UCSD-AML1 (cell line): ENCODE results near the gene FBXL4.

Experiments
- DNase-seq: peaks from one replicate; lab custom pipeline; 2025; ENCODE audit not compliant: unreplicated experiment; lab: John Stamatoyannopoulos, UW

The FBXL4 gene

GRCh38 chr6:98827295-98828159 is 120.2 kb downstream of the FBXL4 start:
- no peak for DNase-seq

- no peak for DNase-seq
These were observed 122.0 kb downstream of the FBXL4 start for GRCh38 chr6:98825600-98826230.

GRCh38 chr6:98824902-98825599 is 122.7 kb downstream of the FBXL4 start:
- DNase-seq, result no peak

GRCh38 chr6:98824162-98824901 is 123.4 kb downstream of the FBXL4 start:
- DNase-seq, result no peak

GRCh38 chr6:98823428-98824161 is 124.2 kb downstream of the FBXL4 start:
- DNase-seq, result no peak

- no peak for DNase-seq
These were observed 125.9 kb downstream of the FBXL4 start for GRCh38 chr6:98821756-98822405.
